AG10803 (cell line): ENCODE measurements around the gene PTCH2.
"Not testable (repeated sequence)": the region's sequence is repeated elsewhere in the genome, so short reads cannot be mapped to it uniquely, and the experiment has no call there.

ENCODE experiments used
- DNase-seq: peaks from one replicate; pipeline ENCODE4 v3.0.0; 2010; ENCODE audit warnings: low read depth
- H3K4me3 ChIP-seq: 2 replicates; pipeline ENCODE4 v1.5.1; 2011; ENCODE audit warnings: mild to moderate bottlenecking, low read length, control low read depth
- CTCF ChIP-seq: conservative IDR thresholded peaks from 2 replicates; pipeline ENCODE4 v1.5.1; 2011; ENCODE audit warnings: mild to moderate bottlenecking, low read length, control low read depth, inconsistent platforms

PTCH2 gene

GRCh38 chr1:44839576-44839975 lies 3.5 kb downstream of the PTCH2 start:
- TF ChIP-seq CTCF, result no peak
- no peak overlapping the region for H3K4me3 ChIP-seq
- DNase-seq, result no peak

- DNase-seq, H3K4me3 ChIP-seq: not testable (repeated sequence)
Observed at GRCh38 chr1:44838294-44838693, 4.8 kb downstream of the PTCH2 start.

GRCh38 chr1:44835738-44836675 lies 7.0 kb downstream of the PTCH2 start:
- H3K4me3 ChIP-seq, result no peak overlapping the region
- DNase-seq, result peak; percentile 77
- TF ChIP-seq CTCF, result peak; percentile 97

- TF ChIP-seq CTCF, result no peak
- no peak for DNase-seq
- no peak overlapping the region for H3K4me3 ChIP-seq
Observed at GRCh38 chr1:44834328-44834727, 8.7 kb downstream of the PTCH2 start.

- TF ChIP-seq CTCF, result no peak
- no peak for DNase-seq
Observed at GRCh38 chr1:44832056-44832705, 10.9 kb downstream of the PTCH2 start.

GRCh38 chr1:44831516-44831915 lies 11.5 kb downstream of the PTCH2 start:
- DNase-seq, result no peak
- no peak overlapping the region for H3K4me3 ChIP-seq

More at GRCh38 chr1:44832056-44832705, 10.9 kb downstream of the PTCH2 start:
- no peak overlapping the region for H3K4me3 ChIP-seq

GRCh38 chr1:44830900-44831304 lies 12.2 kb downstream of the PTCH2 start:
- no peak for DNase-seq
- H3K4me3 ChIP-seq, result no peak overlapping the region
- TF ChIP-seq CTCF, result 0 out of 2 replicates have a peak, but pooled peaks have one; percentile 4

More at GRCh38 chr1:44831516-44831915, 11.5 kb downstream of the PTCH2 start:
- TF ChIP-seq CTCF, result no peak
